GM12874 (cell line): ENCODE data around the gene APOBEC3F.
A peak's percentile ranks its signal among the peaks of the same experiment; 100 is the strongest.
"Not testable (repeated sequence)": the region's sequence is repeated elsewhere in the genome, so short reads cannot be mapped to it uniquely, and the experiment has no call there.

ENCODE experiments used
- CTCF ChIP-seq: IDR thresholded peaks from 2 replicates; pipeline ENCODE4 v1.5.1; 2011; ENCODE audit warnings: low read depth, mild to moderate bottlenecking, control low read depth, low read length, moderate library complexity; ENCODE audit not compliant: insufficient read depth

APOBEC3F gene

GRCh38 chr22:39040538-39041296, at the start of gene APOBEC3F:
APOBEC3F (plus strand) TSS chr22:39040864; CDS start chr22:39040961, 97 bp downstream.
- TF ChIP-seq CTCF = not testable (repeated sequence)

- no peak for TF ChIP-seq CTCF
These were observed 44.6 kb upstream of the APOBEC3F start for GRCh38 chr22:38996105-38996504.

GRCh38 chr22:38997518-38997917, 43.1 kb upstream of the APOBEC3F start:
- no peak for TF ChIP-seq CTCF

GRCh38 chr22:39003165-39003638, 37.5 kb upstream of the APOBEC3F start:
- TF ChIP-seq CTCF = peak; percentile 70

- TF ChIP-seq CTCF = no peak
These were observed 33.5 kb upstream of the APOBEC3F start for GRCh38 chr22:39007177-39007576.

- no peak for TF ChIP-seq CTCF
These were observed 29.7 kb upstream of the APOBEC3F start for GRCh38 chr22:39010946-39011345.

- no peak for TF ChIP-seq CTCF
These were observed 27.8 kb upstream of the APOBEC3F start for GRCh38 chr22:39012533-39013511.
